ENCODE results near the gene CLDND1. TPM values are rescaled to one million over a fixed set of nuclear protein-coding genes. Genes with fewer than 3 reads are reported as not detected.

The CLDND1 gene
- total and polyA plus RNA-seq, 7 donors = 17.1 to 301 (median 193) TPM

DNA sequence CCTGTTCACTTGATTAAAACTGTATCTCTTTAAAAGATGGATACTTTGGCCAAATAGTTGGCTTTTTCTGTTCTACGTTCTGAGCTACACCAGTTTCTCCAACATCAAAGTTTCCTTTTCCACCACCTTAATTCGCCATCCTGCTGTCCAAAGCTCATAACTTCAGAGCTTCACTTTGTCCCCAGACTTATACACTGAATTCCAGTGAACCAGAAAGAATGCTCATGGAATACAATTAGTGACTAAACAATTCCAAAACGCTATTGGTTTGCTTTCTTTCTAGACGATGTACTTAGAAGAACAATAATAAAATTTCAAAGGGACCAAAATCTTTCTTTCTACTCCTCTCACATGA, 32.3 kb upstream of the CLDND1 start:
- 52 to 78% methylated on average over 4 of the region's 4 CpGs for WGBS, 2 donors
- H3K4me1 ChIP-seq = no peaks in the 10 kb centered on the region
- H3K9me3 ChIP-seq = no peaks in the 10 kb centered on the region
- no peak for TF ChIP-seq POLR2A (IDR thresholded peaks at IDR 0.05)
- TF ChIP-seq, protein P1, sequence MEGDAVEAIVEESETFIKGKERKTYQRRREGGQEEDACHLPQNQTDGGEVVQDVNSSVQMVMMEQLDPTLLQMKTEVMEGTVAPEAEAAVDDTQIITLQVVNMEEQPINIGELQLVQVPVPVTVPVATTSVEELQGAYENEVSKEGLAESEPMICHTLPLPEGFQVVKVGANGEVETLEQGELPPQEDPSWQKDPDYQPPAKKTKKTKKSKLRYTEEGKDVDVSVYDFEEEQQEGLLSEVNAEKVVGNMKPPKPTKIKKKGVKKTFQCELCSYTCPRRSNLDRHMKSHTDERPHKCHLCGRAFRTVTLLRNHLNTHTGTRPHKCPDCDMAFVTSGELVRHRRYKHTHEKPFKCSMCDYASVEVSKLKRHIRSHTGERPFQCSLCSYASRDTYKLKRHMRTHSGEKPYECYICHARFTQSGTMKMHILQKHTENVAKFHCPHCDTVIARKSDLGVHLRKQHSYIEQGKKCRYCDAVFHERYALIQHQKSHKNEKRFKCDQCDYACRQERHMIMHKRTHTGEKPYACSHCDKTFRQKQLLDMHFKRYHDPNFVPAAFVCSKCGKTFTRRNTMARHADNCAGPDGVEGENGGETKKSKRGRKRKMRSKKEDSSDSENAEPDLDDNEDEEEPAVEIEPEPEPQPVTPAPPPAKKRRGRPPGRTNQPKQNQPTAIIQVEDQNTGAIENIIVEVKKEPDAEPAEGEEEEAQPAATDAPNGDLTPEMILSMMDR (IDR thresholded peaks at IDR 0.05) = no peak
- no peaks in the 10 kb centered on the region for H3K27me3 ChIP-seq
- H3K36me3 ChIP-seq = no peaks in the 10 kb centered on the region
- H3K27ac ChIP-seq = no peak overlapping the region
- DNase-seq = no peak
- H3K4me3 ChIP-seq = no peak overlapping the region
- intact Hi-C loops (cut with DNase I) = no loop called here

DNA sequence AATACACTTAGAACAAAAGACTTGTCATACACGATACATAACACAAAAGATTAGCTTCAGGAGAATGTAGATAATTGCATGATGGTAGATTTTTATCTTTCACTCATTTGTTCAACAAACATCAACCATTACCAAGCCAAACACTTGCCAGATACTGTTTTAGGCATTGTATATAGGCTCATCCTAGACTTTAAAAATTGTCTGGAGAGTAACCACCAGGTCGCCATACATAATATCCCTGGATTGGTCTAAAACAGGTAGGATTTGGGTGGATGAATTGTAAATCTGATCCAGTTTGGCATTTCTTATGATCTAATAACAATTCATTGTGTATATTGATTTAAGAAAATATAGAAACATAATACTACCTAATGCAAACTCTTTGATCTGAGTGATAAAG, 31.9 kb upstream of the CLDND1 start:
- Histone ChIP-seq H3K4me3 (no peak overlapping the region), H3K27me3 (no peaks in the 10 kb centered on the region), H3K4me1 (no peaks in the 10 kb centered on the region), H3K36me3 (no peaks in the 10 kb centered on the region), H3K9me3 (no peaks in the 10 kb centered on the region), H3K27ac (no peak overlapping the region)
- TF ChIP-seq POLR2AphosphoS5 (IDR thresholded peaks at IDR 0.05) (no peak), POLR2A (IDR thresholded peaks at IDR 0.05) (no peak)
- TF ChIP-seq, protein P1 (IDR thresholded peaks at IDR 0.05) = no peak
- 89 to 91% methylated on average over 2 of the region's 2 CpGs for WGBS, 2 donors
- intact Hi-C loops (cut with DNase I) = no loop called here
- DNase-seq = no peak

DNA sequence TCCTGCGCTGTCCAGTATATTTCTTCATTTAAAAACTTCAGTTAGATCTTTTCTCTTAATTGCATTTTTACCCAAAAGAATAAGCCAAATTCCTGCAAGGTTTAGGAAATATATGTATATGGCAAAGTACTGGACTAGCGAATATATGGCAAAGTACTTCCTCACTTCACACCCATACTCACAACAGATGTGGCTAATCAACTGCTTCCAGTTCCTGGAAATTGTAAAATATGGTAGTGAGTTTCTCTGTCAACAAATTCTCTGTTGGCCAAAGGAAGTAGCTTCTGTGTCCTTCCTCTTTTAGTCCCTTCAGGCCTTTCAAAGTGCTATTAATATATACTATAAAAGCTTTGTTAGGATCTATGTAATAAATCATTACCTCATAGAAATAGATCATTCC, 31.1 kb upstream of the CLDND1 start:
- intact Hi-C loops (cut with DNase I) = no loop called here
- no peak for DNase-seq

DNA sequence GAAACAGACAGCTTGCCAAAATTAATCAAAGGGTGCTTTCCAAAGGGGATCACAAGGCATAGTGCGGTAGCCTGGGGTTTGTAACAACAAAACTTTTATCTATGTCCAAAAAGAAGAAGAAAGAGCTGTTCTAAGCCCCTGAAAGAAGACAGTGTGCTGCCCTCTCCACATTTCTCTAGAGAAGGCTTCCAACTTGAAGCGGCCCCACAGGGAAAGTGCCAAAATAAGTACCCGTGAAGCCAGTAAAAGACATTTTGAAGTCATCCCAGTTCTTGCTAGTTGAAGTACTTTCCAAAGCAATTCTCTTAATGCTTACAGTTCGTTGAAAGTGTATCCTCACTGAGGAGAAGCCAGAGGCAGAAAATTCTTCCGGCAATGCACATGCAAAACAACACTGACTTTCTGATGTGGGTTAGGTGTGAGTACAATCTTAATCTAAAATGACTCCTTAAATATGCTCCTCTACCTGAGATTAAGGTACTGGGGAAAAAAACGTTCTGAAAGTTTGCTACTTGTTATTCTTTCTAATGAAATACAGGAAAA, 30.4 kb upstream of the CLDND1 start:
- no peaks in the 10 kb centered on the region for H3K9me3 ChIP-seq
- no peaks in the 10 kb centered on the region for H3K27me3 ChIP-seq
- H3K27ac ChIP-seq = no peak overlapping the region
- TF ChIP-seq EP300 (IDR thresholded peaks at IDR 0.05) (no peak), POLR2AphosphoS5 (IDR thresholded peaks at IDR 0.05) (no peak), POLR2A (IDR thresholded peaks at IDR 0.05) (no peak)
- TF ChIP-seq, protein P1 (IDR thresholded peaks at IDR 0.05) = no peak
- no peak for DNase-seq
- H3K4me1 ChIP-seq = no peaks in the 10 kb centered on the region
- H3K4me3 ChIP-seq = no peak overlapping the region
- H3K36me3 ChIP-seq = no peaks in the 10 kb centered on the region
- WGBS, 2 donors = 77 to 78% methylated on average over 6 of the region's 6 CpGs
- intact Hi-C loops (cut with DNase I) = no loop called here

More for the DNA sequence above, 31.1 kb upstream of the CLDND1 start:
- 69 to 84% methylated on average over 2 of the region's 2 CpGs for WGBS, 2 donors
- TF ChIP-seq, protein P1 (IDR thresholded peaks at IDR 0.05) = no peak
- TF ChIP-seq POLR2A (IDR thresholded peaks at IDR 0.05) (no peak), POLR2AphosphoS5 (IDR thresholded peaks at IDR 0.05) (no peak), EP300 (IDR thresholded peaks at IDR 0.05) (no peak)
- no peaks in the 10 kb centered on the region for H3K9me3 ChIP-seq
- no peak overlapping the region for H3K27ac ChIP-seq
- H3K36me3 ChIP-seq = no peaks in the 10 kb centered on the region
- H3K4me3 ChIP-seq = no peak overlapping the region
- no peaks in the 10 kb centered on the region for H3K27me3 ChIP-seq
- no peaks in the 10 kb centered on the region for H3K4me1 ChIP-seq

Data from sigmoid colon (tissue), 7 donors.